PC-9 (cell line): ENCODE measurements around the gene CNIH3. TPM values are rescaled to one million over a fixed set of nuclear protein-coding genes. Genes with fewer than 3 reads are reported as not detected.

Experiments used
- BruUV-seq: library from RNA; stranded (reverse); fragments of 400-500 nt; replicated peaks from 2 replicates; lab custom pipeline; 2021; lab: Mats Ljungman, UMichigan
- CTCF ChIA-PET: fragments of 300-600 bp; sonication (Branson Sonifier 250); formaldehyde crosslinking; loops from one replicate; lab custom pipeline; 2022; ENCODE audit warnings: antibody characterized with exemption; lab: Charles Lee
- POLR2A ChIA-PET: fragments of 300-600 bp; sonication (Branson Sonifier 250); formaldehyde crosslinking; loops from one replicate; lab custom pipeline; 2022; ENCODE audit warnings: antibody characterized with exemption; ENCODE audit not compliant: unreplicated experiment; lab: Charles Lee
- DNase-seq, 2 experiments: peaks; one replicate each; pipeline versions ENCODE4 v3.0.0 to v3.0.0-alpha.2; 2015 to 2022; ENCODE audit warnings: mixed read lengths in 1 of 2
- H2AFZ ChIP-seq: fragments of 200-600 bp; sonication (generic); 2 replicates; pipeline ENCODE4 v1.8.1; 2017; ENCODE audit warnings: antibody characterized with exemption
- H3F3A ChIP-seq: fragments of 200-600 bp; sonication (generic); 2 replicates; pipeline ENCODE4 v1.8.1; 2017; ENCODE audit warnings: antibody characterized with exemption, mild to moderate bottlenecking, low read depth; ENCODE audit not compliant: insufficient read depth
- H3K27ac ChIP-seq: fragments of 200-600 bp; sonication (generic); 2 replicates; pipeline ENCODE4 v1.6.1; 2016; ENCODE audit warnings: mixed run types
- H3K27me3 ChIP-seq: fragments of 200-600 bp; sonication (generic); 2 replicates; pipeline ENCODE4 v1.6.1; 2016; ENCODE audit warnings: low read depth, mixed run types; ENCODE audit not compliant: insufficient read depth
- H3K36me3 ChIP-seq: fragments of 200-600 bp; sonication (generic); 2 replicates; pipeline ENCODE4 v1.6.1; 2016; ENCODE audit warnings: low read depth, mixed run types
- H3K4me1 ChIP-seq: fragments of 200-600 bp; sonication (generic); replicated peaks from 2 replicates; pipeline ENCODE4 v1.6.1; 2016; ENCODE audit warnings: mixed run types; ENCODE audit not compliant: insufficient read depth
- H3K4me2 ChIP-seq: fragments of 200-600 bp; sonication (generic); 2 replicates; pipeline ENCODE4 v1.6.1; 2017; ENCODE audit warnings: mixed run types
- H3K4me3 ChIP-seq: fragments of 200-600 bp; sonication (generic); 2 replicates; pipeline ENCODE4 v1.6.1; 2016; ENCODE audit warnings: mixed run types
- H3K79me2 ChIP-seq: fragments of 200-600 bp; sonication (generic); 2 replicates; pipeline ENCODE4 v1.6.1; 2017; ENCODE audit warnings: low read depth, mixed run types
- H3K9me2 ChIP-seq: fragments of 200-600 bp; sonication (generic); 2 replicates; pipeline ENCODE4 v1.8.1; 2017; ENCODE audit warnings: mild to moderate bottlenecking; ENCODE audit not compliant: insufficient read depth
- H3K9me3 ChIP-seq: fragments of 200-600 bp; sonication (generic); 2 replicates; pipeline ENCODE4 v1.8.1; 2016; ENCODE audit warnings: low read depth; ENCODE audit not compliant: insufficient read depth
- H4K20me1 ChIP-seq: fragments of 200-600 bp; sonication (generic); 2 replicates; pipeline ENCODE4 v1.8.1; 2017; ENCODE audit not compliant: insufficient read depth
- CTCF ChIP-seq: fragments of 200-600 bp; sonication (generic); conservative IDR thresholded peaks from 2 replicates; pipeline ENCODE4 v1.6.1; 2017; ENCODE audit warnings: mixed run types, antibody characterized with exemption, mild to moderate bottlenecking, moderate library complexity
- EZH2 ChIP-seq: fragments of 200-600 bp; sonication (generic); IDR thresholded peaks from 2 replicates; pipeline ENCODE4 v1.8.0; 2017; ENCODE audit warnings: antibody characterized with exemption, low read depth
- intact Hi-C: fragments of 100-400 bp; cut with micrococcal nuclease; formaldehyde crosslinking; loops from one replicate; pipeline ENCODE4 v1.10.0; 2022; ENCODE audit not compliant: unreplicated experiment
- total RNA-seq: library from RNA; stranded (reverse); gene quantifications from 2 replicates; pipeline ENCODE4 v1.2.3, GENCODE V29; 2021

Gene CNIH3
- total RNA-seq, 1 experiment from 2014 or later: 8.4 TPM

GRCh38 chr1:224605482-224606181 lies 10.5 kb upstream of the CNIH3 start:
- no peak for DNase-seq
- intact Hi-C loops: no loop called here
- Histone ChIP-seq H3K79me2 (no peaks in the 10 kb centered on the region), H4K20me1 (no peaks in the 10 kb centered on the region), H3K4me2 (no peak overlapping the region), H3K9me3 (no peaks in the 10 kb centered on the region), H3K27me3 (no peaks in the 10 kb centered on the region), H3K4me3 (no peak overlapping the region), H3K36me3 (no peaks in the 10 kb centered on the region), H3F3A (no peaks in the 10 kb centered on the region), H3K4me1 (peaks cover 12% of the 10 kb centered on the region; the same call in 1 of the 2 replicates), H3K27ac (no peak overlapping the region), H3K9me2 (no peaks in the 10 kb centered on the region), H2AFZ (no peak overlapping the region)
- ChIA-PET POLR2A (no interaction called here), CTCF (no interaction called here)
- no peak for TF ChIP-seq CTCF
- BruUV-seq: no TSS peak

- Histone ChIP-seq H3K36me3 (no peaks in the 10 kb centered on the region), H3K27ac (no peak overlapping the region), H3F3A (no peaks in the 10 kb centered on the region), H3K4me2 (no peak overlapping the region), H3K9me2 (no peaks in the 10 kb centered on the region), H3K27me3 (no peaks in the 10 kb centered on the region), H2AFZ (no peak overlapping the region), H3K9me3 (no peaks in the 10 kb centered on the region), H3K4me1 (peaks cover 12% of the 10 kb centered on the region; the same call in 1 of the 2 replicates), H4K20me1 (no peaks in the 10 kb centered on the region), H3K4me3 (no peak overlapping the region), H3K79me2 (no peaks in the 10 kb centered on the region)
- TF ChIP-seq CTCF: no peak
- no peak for TF ChIP-seq EZH2
- intact Hi-C loops: no loop called here
- ChIA-PET CTCF (no interaction called here), POLR2A (no interaction called here)
- no peak for DNase-seq
- no TSS peak for BruUV-seq
These were observed 8.6 kb upstream of the CNIH3 start for GRCh38 chr1:224607188-224608148.

- Histone ChIP-seq H3K27me3 (no peaks in the 10 kb centered on the region), H3K4me1 (no peaks in the 10 kb centered on the region), H3K4me3 (no peak overlapping the region), H3K27ac (no peak overlapping the region), H3K36me3 (no peaks in the 10 kb centered on the region), H3K9me2 (no peaks in the 10 kb centered on the region), H3K4me2 (no peak overlapping the region), H3F3A (no peaks in the 10 kb centered on the region), H3K9me3 (no peaks in the 10 kb centered on the region), H3K79me2 (no peaks in the 10 kb centered on the region), H2AFZ (no peak overlapping the region), H4K20me1 (no peaks in the 10 kb centered on the region)
- TF ChIP-seq CTCF (no peak), EZH2 (no peak)
- ChIA-PET POLR2A (no interaction called here), CTCF (no interaction called here)
- no TSS peak for BruUV-seq
- intact Hi-C loops: no loop called here
- no peak for DNase-seq
These were observed 6.8 kb upstream of the CNIH3 start for GRCh38 chr1:224609333-224609732.
